Ramos (cell line): ENCODE results near the gene CES1.
"Not testable (repeated sequence)": the region's sequence is repeated elsewhere in the genome, so short reads cannot be mapped to it uniquely, and the experiment has no call there.

Source experiments
- in situ Hi-C: fragments of 300-500 bp; cut with MboI; formaldehyde crosslinking; loops from one replicate; pipeline ENCODE4 v1.14.3; 2022; ENCODE audit warnings: low sequenced_read_pairs; ENCODE audit not compliant: unreplicated experiment

CES1 gene

GRCh38 chr16:55805104-55805503, 27.8 kb downstream of the CES1 start:
- in situ Hi-C loops, result not testable (repeated sequence)

- in situ Hi-C loops, result not testable (repeated sequence)
These were observed 29.2 kb downstream of the CES1 start for GRCh38 chr16:55803681-55804080.

GRCh38 chr16:55792934-55793374, 39.9 kb downstream of the CES1 start:
- in situ Hi-C loops, result not testable (repeated sequence)

- in situ Hi-C loops, result not testable (repeated sequence)
These were observed 41.4 kb downstream of the CES1 start for GRCh38 chr16:55791512-55791911.

GRCh38 chr16:55790240-55790639, 42.7 kb downstream of the CES1 start:
- in situ Hi-C loops, result not testable (repeated sequence)

GRCh38 chr16:55782793-55783091, 50.2 kb downstream of the CES1 start:
- in situ Hi-C loops, result not testable (repeated sequence)

- in situ Hi-C loops, result not testable (repeated sequence)
These were observed 50.7 kb downstream of the CES1 start for GRCh38 chr16:55782091-55782792.

- in situ Hi-C loops, result not testable (repeated sequence)
These were observed 51.4 kb downstream of the CES1 start for GRCh38 chr16:55781456-55781855.

DNA sequence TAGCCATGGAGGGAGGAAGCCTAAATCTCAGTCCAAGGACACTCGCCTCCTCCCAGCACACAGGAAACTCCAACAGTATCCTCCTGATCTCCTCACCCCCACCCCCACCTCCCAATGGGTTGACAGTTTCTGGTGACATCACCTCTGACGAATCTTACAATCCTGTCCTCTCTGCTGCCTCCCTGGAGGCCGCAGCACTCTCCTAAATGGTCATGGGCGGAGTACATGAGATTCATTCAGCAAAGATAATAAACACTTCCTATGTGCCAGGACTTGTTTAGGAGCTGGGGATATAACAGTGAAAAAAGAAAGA, 52.8 kb downstream of the CES1 start:
- in situ Hi-C loops, result not testable (repeated sequence)

DNA sequence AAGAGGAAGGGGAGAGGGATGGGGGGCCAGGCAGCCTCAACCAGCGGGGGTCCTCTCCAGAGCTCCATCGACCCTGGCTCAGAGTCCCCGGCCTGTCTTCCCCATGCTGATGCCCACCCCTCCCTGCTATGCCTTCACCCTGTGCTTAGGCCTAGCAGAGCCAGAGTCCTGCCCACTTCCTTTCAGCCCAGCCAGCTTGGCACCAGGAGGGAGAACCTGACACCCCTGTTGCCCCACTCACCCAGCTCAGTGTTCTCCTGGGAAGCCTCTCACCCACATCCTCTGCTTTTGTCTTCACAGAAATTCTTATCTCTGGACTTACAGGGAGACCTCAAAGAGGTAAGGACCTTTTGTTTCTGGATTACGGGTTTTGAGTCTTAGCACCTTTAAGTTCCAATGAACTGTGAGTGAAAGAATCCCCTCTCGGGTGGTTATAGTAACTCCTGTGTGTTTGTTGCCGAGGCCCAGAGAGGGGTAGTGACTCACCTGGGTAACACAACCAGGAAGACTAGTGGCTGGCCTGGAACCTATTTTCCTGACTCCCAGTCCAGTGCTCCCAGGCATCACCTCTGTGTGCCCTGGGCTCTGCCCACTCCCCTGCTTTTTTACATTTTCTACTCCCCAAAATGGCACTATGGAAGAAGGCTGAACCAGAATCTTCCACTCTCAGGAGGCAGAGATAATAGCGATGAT, 53.3 kb downstream of the CES1 start:
- in situ Hi-C loops, result no loop called here

DNA sequence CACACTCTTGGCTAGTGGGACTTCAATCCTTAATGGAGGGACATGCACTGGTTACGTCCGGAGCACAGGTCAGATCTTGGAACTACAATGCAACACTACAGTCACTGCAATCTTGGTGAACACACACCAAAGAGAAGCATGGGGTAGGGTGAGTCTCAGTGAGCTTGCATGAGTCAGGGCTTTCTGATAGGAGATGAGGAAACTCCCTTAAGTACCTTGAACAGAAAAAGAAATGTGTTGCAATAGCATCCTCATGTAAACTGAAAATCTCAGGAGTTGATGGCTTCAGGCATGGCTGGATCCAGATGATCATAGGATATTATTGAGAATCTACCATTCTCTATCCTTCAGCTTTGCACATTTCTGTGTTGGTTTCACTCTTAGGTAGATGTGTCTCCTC, 54.1 kb downstream of the CES1 start:
- in situ Hi-C loops, result no loop called here

DNA sequence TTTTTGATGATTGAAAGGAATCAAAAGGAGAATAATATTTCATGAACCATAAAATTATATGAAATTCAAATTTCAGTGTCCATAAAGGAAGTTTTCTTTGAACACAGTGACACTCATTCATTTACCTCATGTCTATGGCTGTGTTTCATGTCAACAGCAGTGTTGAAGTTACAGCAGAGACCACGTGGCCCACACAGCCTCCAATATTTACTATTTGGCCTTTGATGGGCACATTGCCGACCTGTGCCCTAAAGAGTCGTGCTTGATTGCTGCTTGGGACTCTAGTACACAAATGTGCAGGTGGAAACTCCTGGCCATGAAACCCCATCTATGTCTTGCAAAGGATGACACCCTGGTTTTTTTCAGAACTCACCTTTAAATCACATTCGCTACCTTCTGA, 57.0 kb downstream of the CES1 start:
- in situ Hi-C loops, result no loop called here

GRCh38 chr16:55773859-55774549, 58.9 kb downstream of the CES1 start:
- in situ Hi-C loops, result no loop called here

DNA sequence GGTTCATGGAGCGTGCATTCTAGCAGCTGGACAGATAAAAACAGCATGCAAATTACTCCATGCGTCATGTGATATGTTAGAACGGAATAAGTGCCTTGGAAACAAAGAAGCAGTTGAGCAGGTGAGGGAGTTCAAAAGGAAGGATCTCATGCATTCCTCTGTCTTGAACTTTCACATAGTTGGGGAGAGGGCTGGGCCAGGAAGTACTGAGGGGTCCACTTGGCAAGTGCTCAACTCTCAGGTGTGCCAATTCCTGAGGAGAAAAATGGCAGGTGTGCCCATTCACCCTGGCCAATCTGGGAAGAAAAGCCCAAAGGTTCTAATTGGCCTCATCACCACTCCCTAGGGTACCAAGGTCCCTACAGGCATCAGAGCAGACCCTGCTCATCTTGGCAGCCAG, 67.7 kb downstream of the CES1 start:
- in situ Hi-C loops, result loop anchor here (10.0 kb wide), 1 partner anchor 60 kb away; no protein-coding TSS in a partner anchor

DNA sequence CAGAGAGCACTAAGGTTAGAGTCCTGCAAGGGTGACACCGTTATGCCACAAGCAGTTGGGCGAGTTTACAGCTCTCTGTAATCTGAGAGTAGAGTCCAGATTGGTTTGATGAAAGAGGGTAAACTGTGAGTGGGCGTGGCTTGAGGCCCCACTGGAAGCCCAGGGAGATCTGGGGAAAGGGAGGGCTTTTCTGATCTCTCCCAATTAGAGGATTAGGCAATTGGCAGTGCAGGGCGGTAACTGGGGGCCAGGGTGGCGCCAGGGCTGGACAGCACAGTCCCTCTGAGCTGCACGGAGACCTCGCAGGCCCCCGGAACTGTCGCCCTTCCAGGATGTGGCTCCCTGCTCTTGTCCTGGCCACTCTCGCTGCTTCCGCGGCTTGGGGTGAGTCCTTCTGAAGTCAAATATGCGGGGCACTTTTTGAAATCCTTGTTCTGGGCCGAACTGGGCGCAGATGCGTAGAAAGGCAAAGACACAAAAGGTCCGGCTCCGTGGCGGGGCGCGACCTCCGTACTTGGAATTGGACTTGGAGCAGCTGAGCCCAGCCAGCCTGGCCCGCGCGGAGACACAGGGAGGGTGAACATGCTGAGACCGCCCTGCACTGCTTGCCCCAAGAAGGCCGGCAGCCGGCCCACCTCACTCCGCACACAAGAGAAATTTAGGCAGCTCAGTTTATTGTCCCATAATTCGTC, 72.4 kb downstream of the CES1 start:
- in situ Hi-C loops, result loop anchor here (10.0 kb wide), 1 partner anchor 64 kb away; no protein-coding TSS in a partner anchor

- in situ Hi-C loops, result loop anchor here (10.0 kb wide), 1 partner anchor 65 kb away; no protein-coding TSS in a partner anchor
These were observed 73.0 kb downstream of the CES1 start for GRCh38 chr16:55759965-55760309.

- in situ Hi-C loops, result not testable (repeated sequence)
These were observed 75.0 kb downstream of the CES1 start for GRCh38 chr16:55757595-55758527.

DNA sequence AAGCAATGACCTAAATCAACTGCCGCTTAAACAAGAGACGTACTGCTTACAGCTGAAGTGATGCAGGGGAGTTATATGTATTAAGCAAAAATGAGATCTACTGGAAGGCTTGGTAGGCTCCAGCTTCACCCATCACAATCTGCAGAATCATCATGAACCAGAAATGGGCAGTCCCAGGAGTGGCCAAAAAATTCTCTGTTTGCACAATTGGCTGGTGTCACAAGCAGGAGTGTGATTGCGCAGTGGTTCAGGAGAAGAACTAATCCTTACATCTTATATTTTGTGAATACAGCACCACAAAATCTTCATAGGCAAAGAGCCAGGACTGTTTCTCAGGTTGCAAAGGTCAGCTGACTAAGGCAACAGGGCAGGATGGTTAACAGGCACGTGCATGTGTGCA, 75.9 kb downstream of the CES1 start:
- in situ Hi-C loops, result no loop called here

- in situ Hi-C loops, result no loop called here
These were observed 78.8 kb downstream of the CES1 start for GRCh38 chr16:55754056-55754455.

- in situ Hi-C loops, result not testable (repeated sequence)
These were observed 79.7 kb downstream of the CES1 start for GRCh38 chr16:55753145-55753631.
